Gastrocnemius medialis (tissue), 4 donors: Measurements from ENCODE around the gene TIGD4.

ENCODE experiments used
- POLR2A ChIP-seq, 2 donors: fragments of 450-650 bp; IDR thresholded peaks; one replicate each; pipeline ENCODE4 v1.6.1; 2017; ENCODE audit warnings: antibody characterized with exemption in 2 of 2, mild to moderate bottlenecking in 2 of 2, moderate library complexity in 2 of 2
- TF ChIP-seq, protein P1 (sequence below), 5 experiments: fragments of 450-650 bp in 3 of 5; fragments of 200-600 bp in 2 of 5; sonication (generic) in 2 of 5; IDR thresholded peaks in 4 of 5; conservative IDR thresholded peaks in 1 of 5; 1 replicate in 4 of 5; 2 replicates in 1 of 5; pipeline ENCODE4 v1.5.1; 2016 to 2019; ENCODE audit warnings: antibody characterized with exemption in 5 of 5, mild to moderate bottlenecking in 3 of 5, moderate library complexity in 3 of 5

- TF ChIP-seq, protein P1, sequence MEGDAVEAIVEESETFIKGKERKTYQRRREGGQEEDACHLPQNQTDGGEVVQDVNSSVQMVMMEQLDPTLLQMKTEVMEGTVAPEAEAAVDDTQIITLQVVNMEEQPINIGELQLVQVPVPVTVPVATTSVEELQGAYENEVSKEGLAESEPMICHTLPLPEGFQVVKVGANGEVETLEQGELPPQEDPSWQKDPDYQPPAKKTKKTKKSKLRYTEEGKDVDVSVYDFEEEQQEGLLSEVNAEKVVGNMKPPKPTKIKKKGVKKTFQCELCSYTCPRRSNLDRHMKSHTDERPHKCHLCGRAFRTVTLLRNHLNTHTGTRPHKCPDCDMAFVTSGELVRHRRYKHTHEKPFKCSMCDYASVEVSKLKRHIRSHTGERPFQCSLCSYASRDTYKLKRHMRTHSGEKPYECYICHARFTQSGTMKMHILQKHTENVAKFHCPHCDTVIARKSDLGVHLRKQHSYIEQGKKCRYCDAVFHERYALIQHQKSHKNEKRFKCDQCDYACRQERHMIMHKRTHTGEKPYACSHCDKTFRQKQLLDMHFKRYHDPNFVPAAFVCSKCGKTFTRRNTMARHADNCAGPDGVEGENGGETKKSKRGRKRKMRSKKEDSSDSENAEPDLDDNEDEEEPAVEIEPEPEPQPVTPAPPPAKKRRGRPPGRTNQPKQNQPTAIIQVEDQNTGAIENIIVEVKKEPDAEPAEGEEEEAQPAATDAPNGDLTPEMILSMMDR (IDR thresholded peaks at IDR 0.05 in 4 of 5, conservative IDR thresholded peaks at IDR 0.05 in 1 of 5), result no peak
- TF ChIP-seq POLR2A (IDR thresholded peaks at IDR 0.05), result no peak
These were observed 27.1 kb upstream of the TIGD4 start for GRCh38 chr4:152806501-152807125.
